Activated CD4-positive, alpha-beta T cell treated with anti-CD3 and anti-CD28 coated beads, Interleukin-10, Interleukin-2, amounts not matched to agents 100 ng/mL and 50 ng/mL, durations not matched to agents 16 hours and 8 hours (primary cell): ENCODE data around the gene DHODH.
"Not testable (repeated sequence)": the region's sequence is repeated elsewhere in the genome, so short reads cannot be mapped to it uniquely, and the experiment has no call there.

Experiments
- DNase-seq: peaks from one replicate; pipeline ENCODE4 v3.0.0-alpha.2; 2020

The DHODH gene

GRCh38 chr16:72014675-72015074 lies 6.1 kb downstream of the DHODH start:
- DNase-seq: no peak

- DNase-seq: no peak
These were observed 6.6 kb downstream of the DHODH start for GRCh38 chr16:72015124-72015523.

- no peak for DNase-seq
These were observed 9.9 kb downstream of the DHODH start for GRCh38 chr16:72018470-72018869.

- DNase-seq: no peak
These were observed 12.5 kb downstream of the DHODH start for GRCh38 chr16:72021043-72021442.

GRCh38 chr16:72022127-72022526 lies 13.6 kb downstream of the DHODH start:
- DNase-seq: no peak

GRCh38 chr16:72023962-72024361 lies 15.4 kb downstream of the DHODH start:
- DNase-seq: no peak

- no peak for DNase-seq
These were observed 16.4 kb downstream of the DHODH start for GRCh38 chr16:72024862-72025382.

GRCh38 chr16:72025404-72026114 lies 17.0 kb downstream of the DHODH start:
- DNase-seq: no peak

- no peak for DNase-seq
These were observed 19.3 kb downstream of the DHODH start for GRCh38 chr16:72027669-72028378.

GRCh38 chr16:72029567-72030271 lies 21.2 kb downstream of the DHODH start:
- no peak for DNase-seq

- DNase-seq: no peak
These were observed 24.9 kb downstream of the DHODH start for GRCh38 chr16:72033437-72033836.

GRCh38 chr16:72036098-72036497 lies 27.6 kb downstream of the DHODH start:
- no peak for DNase-seq

- no peak for DNase-seq
These were observed 33.7 kb downstream of the DHODH start for GRCh38 chr16:72042157-72042660.

GRCh38 chr16:72043058-72043457 lies 34.5 kb downstream of the DHODH start:
- no peak for DNase-seq

GRCh38 chr16:72043539-72043938 lies 35.0 kb downstream of the DHODH start:
- DNase-seq: no peak

GRCh38 chr16:72044296-72044695 lies 35.8 kb downstream of the DHODH start:
- no peak for DNase-seq

GRCh38 chr16:72044825-72045359 lies 36.3 kb downstream of the DHODH start:
- DNase-seq: no peak

GRCh38 chr16:72049110-72049509 lies 40.6 kb downstream of the DHODH start:
- no peak for DNase-seq

- no peak for DNase-seq
These were observed 42.4 kb downstream of the DHODH start for GRCh38 chr16:72050769-72051464.

GRCh38 chr16:72051818-72052217 lies 43.3 kb downstream of the DHODH start:
- DNase-seq: no peak

GRCh38 chr16:72054254-72054847 lies 45.8 kb downstream of the DHODH start, which contains the start of gene HP:
TSS of gene HP (plus strand) at chr16:72054505. CDS start at chr16:72054653, 148 bp downstream.
- not testable (repeated sequence) for DNase-seq

- no peak for DNase-seq
These were observed 47.4 kb downstream of the DHODH start for GRCh38 chr16:72055911-72056310.
